CD4-positive, alpha-beta T cell treated with Interleukin-17A for 1 hour (primary cell): ENCODE data around the gene RGPD8.

Experiments used
- DNase-seq: peaks from one replicate; pipeline ENCODE4 v3.0.0-alpha.2; 2020

The RGPD8 gene

GRCh38 chr2:112322919-112323318 is 110.5 kb downstream of the RGPD8 start:
- no peak for DNase-seq

- no peak for DNase-seq
Measured at GRCh38 chr2:112321375-112322320, 111.8 kb downstream of the RGPD8 start.
